GM21825 (cell line): ENCODE data around the gene DAPK2.

Experiments used
- ATAC-seq: cut with Tn5 transposase; IDR thresholded peaks from one replicate; pipeline ENCODE4 v1.9.1; 2021; ENCODE audit warnings: mild to moderate bottlenecking, moderate library complexity; ENCODE audit not compliant: unreplicated experiment

Gene DAPK2

DNA sequence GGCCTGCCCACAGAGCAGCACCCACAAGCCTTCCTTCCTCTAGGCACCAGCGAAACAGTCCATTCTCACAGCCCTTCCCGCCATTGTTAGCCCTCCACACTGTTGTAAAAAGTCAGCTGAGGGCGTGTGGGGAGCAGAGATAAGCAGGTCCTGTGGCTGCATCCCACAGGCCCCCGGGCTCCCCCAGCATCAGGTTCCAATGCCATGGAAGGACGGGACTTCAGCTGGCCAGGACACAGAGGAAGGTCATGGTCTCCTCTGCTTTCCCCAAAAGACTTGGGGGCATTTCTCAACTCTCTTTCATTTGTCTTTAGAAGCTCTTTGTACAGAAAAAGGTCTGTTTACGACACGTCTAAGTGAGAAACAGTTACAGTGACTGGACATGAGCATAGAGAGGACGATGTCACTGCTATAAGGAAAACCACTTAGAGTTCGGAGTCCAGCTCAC lies 127.4 kb downstream of the DAPK2 start:
- ATAC-seq: no peak

DNA sequence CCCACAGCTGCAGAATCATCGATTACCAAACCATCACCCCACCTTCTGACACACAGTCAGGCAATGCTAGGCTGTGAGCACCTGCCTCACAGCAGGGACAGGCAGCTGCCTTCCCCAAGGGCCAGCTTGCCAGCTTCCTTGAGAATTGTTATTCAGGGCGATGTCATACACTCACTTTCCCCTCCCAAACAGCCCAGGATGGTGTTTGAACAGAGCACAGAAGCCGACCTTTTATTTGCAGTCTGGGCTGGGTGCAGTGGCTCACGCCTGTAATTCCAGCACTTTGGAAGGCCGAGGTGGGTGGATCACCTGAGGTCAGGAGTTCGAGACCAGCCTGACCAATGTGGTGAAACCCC lies 128.0 kb downstream of the DAPK2 start:
- no peak for ATAC-seq

DNA sequence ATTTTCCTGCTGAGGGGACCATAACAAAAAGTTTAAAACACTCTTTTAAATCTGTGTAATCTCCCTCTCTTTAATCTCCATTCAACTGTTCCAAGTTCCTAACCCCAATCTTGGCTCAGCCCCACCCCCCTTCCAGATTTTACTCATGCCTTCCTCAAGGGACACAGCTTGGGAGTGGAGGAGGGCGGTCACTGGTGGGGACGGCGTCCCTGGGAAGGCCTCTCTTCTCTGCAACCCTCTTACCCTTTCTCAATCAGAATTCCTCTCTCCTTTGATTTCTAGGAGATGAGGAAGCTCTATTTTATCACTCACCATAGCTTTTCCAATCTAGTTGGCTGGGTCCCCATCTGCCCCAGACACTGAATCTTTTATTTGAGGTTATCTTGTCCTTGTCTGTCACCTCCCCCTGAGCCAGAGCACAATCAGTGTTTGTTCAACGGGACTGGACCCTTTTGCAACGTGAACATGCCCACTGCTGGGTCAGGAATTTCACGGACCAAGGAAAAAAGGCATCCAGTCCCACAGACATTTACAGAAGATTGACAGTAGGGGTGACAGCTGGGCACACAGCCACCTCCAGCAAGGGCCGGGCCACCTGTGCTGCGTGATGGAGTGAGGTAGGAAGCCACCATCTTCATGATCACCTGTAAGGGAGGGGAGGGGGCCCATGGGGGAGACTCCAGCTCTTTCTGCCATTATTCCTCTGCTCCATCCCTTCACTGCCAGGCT lies 128.5 kb downstream of the DAPK2 start:
- ATAC-seq: no peak

DNA sequence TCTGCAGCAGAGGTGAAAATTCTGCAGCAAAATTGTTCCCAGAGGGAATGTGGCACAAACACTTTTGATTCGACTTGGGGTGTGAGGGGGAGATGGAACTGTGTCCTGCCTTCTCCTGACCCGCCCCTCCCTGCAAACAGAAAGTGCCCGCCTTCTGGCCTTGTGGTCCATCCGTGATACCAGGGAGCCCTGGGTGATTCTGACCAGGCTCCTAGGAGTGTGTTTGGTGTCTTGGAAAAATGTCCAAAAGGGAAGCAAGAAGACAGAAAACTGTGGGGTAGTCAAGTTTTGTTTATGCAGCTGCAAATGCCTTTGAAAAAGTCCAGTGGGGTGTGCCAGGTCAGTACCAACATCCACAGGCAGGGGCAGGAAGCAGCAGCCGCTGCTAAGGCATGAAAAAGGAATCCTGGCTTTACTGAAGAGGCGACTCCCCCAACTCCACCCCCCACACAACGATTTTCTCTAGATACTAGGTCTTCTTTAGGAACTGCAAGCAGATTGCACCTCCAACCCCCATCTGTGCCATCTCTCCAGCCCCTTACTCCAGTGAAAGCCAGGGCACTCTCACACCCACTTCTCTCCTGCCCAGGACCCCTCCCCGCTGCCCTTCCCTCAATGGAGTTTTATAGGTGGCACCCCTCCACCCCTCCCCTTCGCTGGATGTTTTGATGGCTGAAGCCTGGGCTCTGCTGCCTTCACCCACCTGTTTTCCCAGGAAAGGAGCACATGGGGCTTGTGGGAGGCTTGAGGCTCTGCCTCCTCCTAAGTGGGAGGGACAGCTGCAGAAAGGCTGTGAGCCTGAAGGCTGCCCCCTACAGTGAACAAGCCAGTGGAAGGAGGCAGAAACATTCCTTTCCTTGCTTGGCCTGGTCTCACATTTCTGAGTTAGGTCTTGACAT lies 130.2 kb downstream of the DAPK2 start:
- ATAC-seq: no peak

- no peak for ATAC-seq
Observed at GRCh38 chr15:63915209-63915872, 130.9 kb downstream of the DAPK2 start.

- no peak for ATAC-seq
Observed at GRCh38 chr15:63913786-63914315, 132.4 kb downstream of the DAPK2 start.

- no peak for ATAC-seq
Observed at GRCh38 chr15:63913336-63913735, 132.9 kb downstream of the DAPK2 start.

DNA sequence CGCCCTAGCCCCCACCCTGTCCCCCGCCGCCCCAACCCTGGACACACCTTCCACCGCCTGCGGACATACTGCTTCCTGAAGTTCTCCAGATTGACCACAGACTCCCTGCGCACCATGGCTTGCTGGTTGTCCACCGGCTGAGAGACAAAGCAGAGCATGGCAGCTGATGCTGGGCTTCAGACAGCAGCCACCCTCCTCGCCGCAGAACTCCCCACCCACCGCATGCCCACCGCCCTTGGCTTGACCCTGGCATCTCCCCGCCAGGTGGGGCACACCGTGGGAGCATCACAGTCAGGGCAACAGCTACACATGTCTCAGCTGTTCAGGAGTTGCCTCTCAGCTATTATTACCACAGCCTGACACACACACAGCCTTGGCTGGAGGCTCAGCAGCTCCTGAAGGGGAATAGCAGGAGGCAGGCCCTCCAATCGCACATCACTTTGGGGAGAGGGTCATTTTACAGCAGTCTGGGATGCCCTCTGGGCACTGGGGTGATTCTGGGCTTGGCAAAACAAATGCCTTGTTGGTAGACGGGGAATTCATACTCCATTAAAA lies 134.1 kb downstream of the DAPK2 start:
- ATAC-seq: no peak

- no peak for ATAC-seq
Observed at GRCh38 chr15:63911160-63911559, 135.1 kb downstream of the DAPK2 start.

DNA sequence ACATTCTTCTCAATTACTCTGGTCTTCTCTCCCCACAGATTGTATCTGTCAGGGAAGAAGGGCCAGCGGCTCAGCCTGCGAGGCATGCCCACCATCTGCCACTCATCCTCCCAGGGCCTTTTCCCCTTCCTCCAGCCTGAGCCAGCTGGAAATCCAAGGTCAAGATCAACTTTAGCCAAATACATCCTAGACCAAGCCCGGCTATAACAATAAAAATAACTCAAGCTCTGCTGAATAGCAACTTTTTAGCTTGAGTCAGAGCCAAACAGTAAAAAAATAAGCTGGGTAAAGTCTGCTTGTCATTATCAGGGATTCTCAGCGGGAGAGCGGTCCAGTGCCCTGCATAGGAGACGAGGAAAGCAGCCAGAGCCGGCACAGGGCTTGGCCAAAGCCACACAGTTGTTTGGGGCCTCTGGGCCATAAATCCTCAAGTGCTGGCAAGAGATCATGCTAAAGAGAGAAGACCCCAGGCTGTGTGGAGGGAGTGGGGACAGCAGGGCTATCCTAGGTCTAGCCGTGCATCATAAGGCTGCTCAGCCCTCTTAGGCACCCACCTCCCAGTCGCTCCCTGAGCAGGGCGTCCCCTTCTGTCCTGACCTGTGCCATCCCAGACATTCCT lies 136.4 kb downstream of the DAPK2 start:
- ATAC-seq: no peak

DNA sequence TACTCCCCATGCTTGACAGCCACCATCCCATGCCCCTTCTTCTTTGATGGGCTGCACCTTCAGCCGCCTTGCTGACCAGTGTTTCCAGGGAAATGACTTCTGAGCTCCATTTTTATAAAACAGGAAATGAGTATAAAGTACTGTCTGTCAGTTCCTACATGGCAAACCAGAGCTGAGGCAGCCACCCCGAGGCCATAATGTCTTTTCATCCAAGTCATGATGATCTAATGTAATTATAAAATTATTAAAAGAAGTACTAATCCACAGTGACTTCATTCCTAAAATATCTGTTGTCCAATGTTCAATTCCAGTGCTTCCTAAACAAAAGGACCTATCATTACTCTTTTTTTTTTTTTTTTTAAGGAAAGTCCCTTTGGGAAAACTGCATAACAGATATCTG lies 137.3 kb downstream of the DAPK2 start:
- no peak for ATAC-seq

DNA sequence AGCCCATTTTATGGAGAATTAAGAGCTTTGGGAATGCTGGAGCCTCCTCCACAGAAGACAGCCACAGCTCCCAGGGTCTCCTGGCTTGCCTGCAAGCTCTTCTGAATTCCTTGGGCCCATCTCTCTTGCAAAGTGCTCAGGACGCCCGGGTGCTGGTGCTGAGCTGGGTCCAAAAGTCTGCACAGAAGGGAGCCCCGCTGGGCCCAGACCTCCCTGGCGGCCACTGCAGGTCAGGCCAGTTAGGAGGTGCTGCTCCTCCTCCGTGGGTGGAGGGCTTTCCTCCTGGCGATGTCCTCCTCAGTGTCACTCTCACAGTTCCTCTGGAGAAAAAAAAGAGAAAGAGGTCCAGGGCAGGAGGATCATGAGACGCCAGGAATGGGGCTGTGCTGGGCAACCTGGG lies 138.0 kb downstream of the DAPK2 start:
- ATAC-seq: no peak

DNA sequence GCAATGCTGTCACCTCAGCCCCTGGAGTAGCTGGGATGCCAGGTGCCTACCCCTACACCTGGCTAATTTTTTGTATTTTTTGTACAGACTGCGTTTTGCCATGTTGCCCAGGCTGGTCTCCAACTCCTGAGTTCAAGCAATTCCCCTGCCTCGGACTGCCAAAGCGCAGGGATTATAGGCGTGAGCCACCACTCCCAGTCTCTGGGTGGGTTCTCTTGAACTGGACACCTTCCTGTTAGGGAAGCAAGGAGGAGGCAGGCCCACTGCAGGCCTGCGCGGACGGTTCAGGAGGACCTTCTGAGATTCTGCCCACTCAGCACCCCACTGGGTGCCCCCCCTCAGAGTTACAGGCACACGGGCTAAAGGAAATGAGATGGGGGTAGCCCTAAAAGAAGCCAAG lies 138.8 kb downstream of the DAPK2 start:
- ATAC-seq: no peak

- ATAC-seq: no peak
Observed at GRCh38 chr15:63906266-63906584, 140.1 kb downstream of the DAPK2 start.

- no peak for ATAC-seq
Observed at GRCh38 chr15:63905558-63906265, 140.6 kb downstream of the DAPK2 start.

GRCh38 chr15:63905131-63905530 lies 141.2 kb downstream of the DAPK2 start:
- no peak for ATAC-seq

GRCh38 chr15:63904042-63904441 lies 142.2 kb downstream of the DAPK2 start:
- no peak for ATAC-seq

DNA sequence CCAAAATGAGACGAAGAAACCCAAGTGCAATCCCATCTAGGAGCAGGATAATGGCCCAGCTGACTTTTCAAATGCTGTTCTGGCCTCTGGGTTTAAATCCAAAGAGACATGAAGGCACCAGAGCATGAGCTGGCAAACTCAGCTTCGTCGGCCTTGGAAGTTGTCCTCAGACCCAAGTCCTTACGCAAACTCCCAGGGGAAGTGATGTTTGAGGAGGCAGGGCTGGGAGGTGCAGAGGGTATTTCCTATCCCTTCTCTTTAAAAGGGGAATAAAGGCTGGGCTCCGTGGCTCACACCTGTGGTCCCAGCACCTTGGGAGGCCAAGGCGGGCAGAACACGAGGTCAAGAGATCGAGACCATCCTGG lies 143.6 kb downstream of the DAPK2 start:
- ATAC-seq: no peak

DNA sequence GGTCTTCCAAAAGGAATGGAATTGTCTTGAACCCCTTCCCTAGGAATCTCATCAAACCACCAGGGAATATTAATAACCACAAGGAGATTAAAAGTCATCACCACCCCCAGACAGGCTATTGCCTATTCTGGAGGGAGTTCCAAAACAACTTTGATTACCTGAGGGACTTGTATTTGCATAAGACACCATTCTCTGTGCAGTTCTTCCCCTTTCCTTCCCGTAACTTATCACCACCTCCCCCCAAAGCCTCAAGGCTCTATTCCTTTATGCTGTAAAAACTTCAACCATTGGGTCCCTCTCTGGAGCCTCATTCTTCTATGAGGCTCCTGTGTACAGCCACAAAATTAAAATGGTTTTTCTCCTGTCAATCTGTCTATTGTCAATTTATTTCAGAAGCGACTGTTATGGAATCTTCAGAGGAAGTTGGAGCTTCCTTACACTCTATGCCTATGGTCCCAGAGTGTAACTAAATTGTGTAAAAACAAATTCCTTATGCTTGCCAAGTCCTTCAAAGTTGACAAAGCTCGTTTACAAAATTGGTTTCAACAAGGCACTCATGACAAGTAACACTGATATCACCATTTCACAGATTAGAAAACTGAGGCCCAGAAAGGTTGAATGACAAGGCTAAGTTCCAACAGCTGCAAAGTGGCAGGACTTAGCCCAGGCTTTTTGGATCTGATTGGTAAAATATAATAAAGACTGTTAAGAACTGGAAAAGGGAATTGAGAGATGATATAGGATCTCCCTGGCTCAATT lies 144.2 kb downstream of the DAPK2 start:
- ATAC-seq: no peak

DNA sequence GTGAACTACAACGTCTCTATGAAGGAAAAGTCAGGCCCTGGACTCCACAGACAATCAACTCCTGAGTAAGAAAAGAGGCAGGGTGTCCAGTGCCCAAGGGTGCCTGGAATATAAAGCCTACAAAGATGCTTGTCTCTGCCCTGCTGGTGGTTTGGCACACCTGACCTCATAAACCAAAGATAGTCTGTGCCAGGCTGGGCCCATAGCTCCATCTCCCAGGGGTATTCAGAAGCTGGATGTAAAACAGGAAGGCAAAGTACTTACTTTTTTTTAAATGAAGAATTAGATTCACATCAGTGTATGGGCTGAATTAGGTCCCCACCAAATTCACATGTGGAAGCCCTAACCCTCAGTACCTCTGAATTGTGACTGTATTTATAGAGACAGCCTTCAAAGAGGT lies 146.0 kb downstream of the DAPK2 start:
- no peak for ATAC-seq
